Measurements from ENCODE around the gene DYNLT2B.

- TF ChIP-seq CTCF (IDR thresholded peaks at IDR 0.05) (no peak), POLR2AphosphoS5 (IDR thresholded peaks at IDR 0.05) (no peak), POLR2A (IDR thresholded peaks at IDR 0.05) (no peak)
Observed at GRCh38 chr3:196284396-196284795, 33.6 kb downstream of the DYNLT2B start.
